KOPT-K1 (cell line): Measurements from ENCODE around the gene PICK1.

Experiments
- H3K27ac ChIP-seq: fragments of 200-600 bp; sonication (generic); 2 replicates; pipeline ENCODE4 v1.5.1; 2016; ENCODE audit warnings: antibody characterized with exemption, mild to moderate bottlenecking, low read depth, low read length; ENCODE audit not compliant: poor library complexity, severe bottlenecking
- H3K36me3 ChIP-seq: fragments of 200-600 bp; sonication (generic); 2 replicates; pipeline ENCODE4 v1.5.1; 2017; ENCODE audit warnings: antibody characterized with exemption, mild to moderate bottlenecking, low read length, moderate library complexity; ENCODE audit not compliant: insufficient read depth
- H3K9me3 ChIP-seq: fragments of 200-600 bp; sonication (generic); 2 replicates; pipeline ENCODE4 v1.5.1; 2017; ENCODE audit warnings: antibody characterized with exemption, low read length, mild to moderate bottlenecking; ENCODE audit not compliant: insufficient read depth, poor library complexity, severe bottlenecking

PICK1 gene

GRCh38 chr22:38062791-38063190 lies 5.6 kb downstream of the PICK1 start:
- no peak overlapping the region for H3K27ac ChIP-seq
- H3K36me3 ChIP-seq: peaks cover 15% of the 10 kb centered on the region; the same call in 1 of the 2 replicates
- no peaks in the 10 kb centered on the region for H3K9me3 ChIP-seq

- Histone ChIP-seq H3K36me3 (peaks cover 15% of the 10 kb centered on the region; the same call in 1 of the 2 replicates), H3K9me3 (no peaks in the 10 kb centered on the region), H3K27ac (no peak overlapping the region)
These were observed 8.3 kb downstream of the PICK1 start for GRCh38 chr22:38065539-38065938.

- H3K36me3 ChIP-seq: peaks cover 15% of the 10 kb centered on the region; the same call in 1 of the 2 replicates
- no peak overlapping the region for H3K27ac ChIP-seq
- H3K9me3 ChIP-seq: no peaks in the 10 kb centered on the region
These were observed 9.3 kb downstream of the PICK1 start for GRCh38 chr22:38066381-38067027.

- H3K36me3 ChIP-seq: peaks cover 15% of the 10 kb centered on the region; the same call in 1 of the 2 replicates
- no peak overlapping the region for H3K27ac ChIP-seq
- no peaks in the 10 kb centered on the region for H3K9me3 ChIP-seq
These were observed 9.8 kb downstream of the PICK1 start for GRCh38 chr22:38067028-38067415.

- no peak overlapping the region for H3K27ac ChIP-seq
- H3K9me3 ChIP-seq: no peaks in the 10 kb centered on the region
- H3K36me3 ChIP-seq: peaks cover 15% of the 10 kb centered on the region; the same call in 1 of the 2 replicates
These were observed 10.7 kb downstream of the PICK1 start for GRCh38 chr22:38067761-38068360.

- no peaks in the 10 kb centered on the region for H3K9me3 ChIP-seq
- H3K36me3 ChIP-seq: peaks cover 15% of the 10 kb centered on the region; the same call in 1 of the 2 replicates
- no peak overlapping the region for H3K27ac ChIP-seq
These were observed 11.6 kb downstream of the PICK1 start for GRCh38 chr22:38068641-38069371.

- Histone ChIP-seq H3K36me3 (peaks cover 15% of the 10 kb centered on the region; the same call in 1 of the 2 replicates), H3K9me3 (no peaks in the 10 kb centered on the region), H3K27ac (no peak overlapping the region)
These were observed 12.4 kb downstream of the PICK1 start for GRCh38 chr22:38069372-38070249.

GRCh38 chr22:38070250-38070921 lies 13.2 kb downstream of the PICK1 start:
- Histone ChIP-seq H3K9me3 (no peaks in the 10 kb centered on the region), H3K27ac (no peak overlapping the region), H3K36me3 (peaks cover 8% of the 10 kb centered on the region; the same call in 1 of the 2 replicates)

- Histone ChIP-seq H3K27ac (no peak overlapping the region), H3K9me3 (no peaks in the 10 kb centered on the region), H3K36me3 (no peaks in the 10 kb centered on the region; the same call in 1 of the 2 replicates)
These were observed 14.5 kb downstream of the PICK1 start for GRCh38 chr22:38071421-38072321.

- Histone ChIP-seq H3K27ac (no peak overlapping the region), H3K9me3 (no peaks in the 10 kb centered on the region), H3K36me3 (no peaks in the 10 kb centered on the region; the same call in 1 of the 2 replicates)
These were observed 15.3 kb downstream of the PICK1 start for GRCh38 chr22:38072322-38073149.

- H3K36me3 ChIP-seq: no peaks in the 10 kb centered on the region; the same call in 1 of the 2 replicates
- no peaks in the 10 kb centered on the region for H3K9me3 ChIP-seq
- no peak overlapping the region for H3K27ac ChIP-seq
These were observed 16.2 kb downstream of the PICK1 start for GRCh38 chr22:38073150-38074130.
